Memory B cell (primary cell): ENCODE results near the gene CASZ1.

Experiments
- ATAC-seq: fragments of 150-1000 bp; cut with Tn5 transposase; 2 replicates; pipeline ENCODE4 v1.10.0; 2021; ENCODE audit warnings: low read depth, mild to moderate bottlenecking, moderate library complexity
- DNase-seq, 2 donors: peaks; one replicate each; pipeline ENCODE4 v3.0.0; 2022; ENCODE audit warnings: low spot score in 2 of 2
- H3K27ac Mint-ChIP-seq: one replicate; pipeline ENCODE4 v1.8.0; 2022; ENCODE audit warnings: mild to moderate bottlenecking, moderate library complexity, mixed read lengths
- H3K27me3 Mint-ChIP-seq: one replicate; pipeline ENCODE4 v1.8.0; 2022; ENCODE audit warnings: mixed read lengths
- H3K36me3 Mint-ChIP-seq: one replicate; pipeline ENCODE4 v1.8.0; 2022; ENCODE audit warnings: mild to moderate bottlenecking, mixed read lengths
- H3K4me1 Mint-ChIP-seq: one replicate; pipeline ENCODE4 v1.8.0; 2022; ENCODE audit warnings: mixed read lengths
- H3K4me3 Mint-ChIP-seq: one replicate; pipeline ENCODE4 v1.8.0; 2022; ENCODE audit warnings: mild to moderate bottlenecking, moderate library complexity, mixed read lengths
- H3K9me3 Mint-ChIP-seq: one replicate; pipeline ENCODE4 v1.8.0; 2022; ENCODE audit warnings: mixed read lengths

Gene CASZ1

DNA sequence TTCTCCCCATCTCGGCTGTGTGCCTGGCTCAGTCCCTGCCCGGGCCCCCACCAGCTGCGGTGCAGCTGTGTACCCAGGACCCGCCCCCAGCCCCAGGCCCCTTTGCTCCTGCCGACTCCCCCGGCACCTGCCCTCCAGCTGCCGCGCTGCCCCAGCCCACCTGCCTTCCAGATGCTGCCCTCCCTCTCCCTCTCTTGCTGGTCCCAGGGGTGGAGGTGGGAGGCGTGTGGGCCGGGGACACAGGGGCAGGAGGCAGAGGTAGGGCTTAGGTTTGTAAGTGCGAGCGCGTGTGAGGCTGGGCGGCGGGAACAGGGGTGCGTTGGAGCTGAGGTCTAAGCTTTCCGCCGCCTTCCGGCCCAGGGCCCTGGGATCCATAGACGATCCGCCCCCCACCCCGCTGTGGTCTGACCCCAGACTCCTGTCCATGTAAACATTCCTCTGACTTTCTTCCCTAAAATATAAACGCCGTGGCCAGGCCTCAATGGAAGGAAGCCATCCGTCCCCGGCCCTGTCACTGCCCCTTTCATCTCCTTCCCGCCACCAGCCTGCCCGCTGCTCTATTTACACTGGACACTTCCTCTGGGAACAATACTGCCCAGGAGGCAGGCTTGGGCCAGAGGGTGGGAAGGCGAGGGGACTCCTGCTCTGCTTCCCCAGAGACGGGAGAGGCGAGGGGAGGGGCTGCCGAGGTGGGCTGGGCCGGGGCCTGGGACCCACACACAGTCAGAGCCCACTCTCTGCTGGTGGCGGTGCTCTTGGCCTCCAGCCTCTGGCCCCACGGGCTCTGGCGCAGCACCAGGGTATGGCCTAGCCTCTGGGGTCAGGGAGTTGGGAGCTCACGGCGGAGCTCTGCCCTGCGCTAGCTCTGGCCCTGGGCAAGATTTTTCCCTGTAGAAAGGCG lies 128.3 kb downstream of the CASZ1 start:
- no peaks in the 10 kb centered on the region for H3K9me3 Mint-ChIP-seq
- H3K4me3 Mint-ChIP-seq: no peak overlapping the region
- no peak overlapping the region for H3K27ac Mint-ChIP-seq
- no peak for DNase-seq
- no peaks in the 10 kb centered on the region for H3K27me3 Mint-ChIP-seq
- ATAC-seq: no peak
- H3K4me1 Mint-ChIP-seq: peaks cover 6% of the 10 kb centered on the region
- H3K36me3 Mint-ChIP-seq: peaks cover 5% of the 10 kb centered on the region

DNA sequence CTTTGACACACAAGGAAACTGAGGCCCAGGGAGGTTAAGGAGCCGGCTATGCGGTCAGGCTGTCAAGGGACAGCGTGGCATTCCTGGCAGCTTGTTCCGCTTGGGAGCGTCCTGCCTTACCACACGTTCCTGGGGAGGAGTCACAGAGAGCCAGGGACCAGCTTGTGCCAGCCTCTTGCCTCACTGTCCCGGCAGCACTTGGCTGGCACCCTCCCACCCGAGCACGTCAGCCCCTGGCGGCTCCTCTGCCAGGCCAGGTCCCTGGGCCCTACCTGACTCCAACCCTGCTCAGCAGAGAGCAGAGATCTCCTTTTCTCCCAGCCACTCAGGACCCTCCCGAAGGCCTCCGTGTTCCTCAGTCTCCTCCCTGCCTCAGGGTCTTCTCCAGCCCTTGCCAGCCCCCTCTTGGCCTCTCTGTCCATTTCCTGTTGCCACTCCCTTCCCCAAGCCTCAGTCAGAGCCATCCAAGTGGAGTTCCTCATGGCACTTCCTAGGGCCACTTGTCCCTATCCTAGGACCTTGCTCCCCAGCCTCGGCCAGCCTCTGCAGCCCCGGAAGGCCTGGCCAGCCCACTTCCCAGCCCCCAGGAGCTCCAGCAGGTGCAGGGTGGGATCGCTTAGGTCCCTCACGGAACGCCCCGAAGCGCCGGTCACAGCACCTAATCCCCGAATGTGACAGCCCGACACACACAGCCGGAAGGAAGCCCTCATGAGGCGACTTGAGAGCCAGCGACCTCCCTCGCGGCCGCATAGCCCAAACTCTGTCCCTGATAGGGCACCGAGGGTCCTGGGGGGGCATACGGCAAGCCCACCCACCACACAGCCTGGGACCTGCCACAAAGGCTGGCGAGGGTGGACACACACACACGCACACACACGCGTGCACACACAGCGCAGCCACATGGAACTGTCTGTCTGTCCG lies 130.3 kb downstream of the CASZ1 start:
- H3K27ac Mint-ChIP-seq: no peak overlapping the region
- H3K9me3 Mint-ChIP-seq: no peaks in the 10 kb centered on the region
- no peak overlapping the region for H3K4me3 Mint-ChIP-seq
- H3K36me3 Mint-ChIP-seq: peaks cover 5% of the 10 kb centered on the region
- ATAC-seq (no peak), DNase-seq (no peak)
- H3K27me3 Mint-ChIP-seq: no peaks in the 10 kb centered on the region
- H3K4me1 Mint-ChIP-seq: peaks cover 5% of the 10 kb centered on the region

DNA sequence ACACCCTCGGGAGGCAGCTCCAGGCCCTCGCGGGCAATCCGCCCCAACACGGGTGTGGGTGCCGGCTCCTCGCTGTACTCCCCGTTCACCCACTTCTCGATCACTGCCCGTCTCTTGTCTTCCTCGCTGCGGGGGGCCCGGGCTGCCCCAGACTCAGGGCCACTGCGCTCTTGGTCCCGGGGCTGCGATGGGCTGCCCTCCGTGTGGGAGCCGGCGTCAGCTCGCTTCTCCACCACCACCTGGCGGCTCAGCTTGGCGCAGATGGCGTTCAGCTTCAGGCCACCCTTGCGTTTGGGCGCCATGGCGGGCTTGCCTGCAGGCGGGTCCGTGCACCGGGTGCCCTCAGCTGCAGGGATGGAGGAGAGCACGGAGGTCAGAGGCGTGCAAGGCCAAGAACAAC lies 131.2 kb downstream of the CASZ1 start:
- Mint-ChIP-seq H3K27ac (no peak overlapping the region), H3K36me3 (peaks cover 5% of the 10 kb centered on the region), H3K4me1 (no peaks in the 10 kb centered on the region), H3K9me3 (no peaks in the 10 kb centered on the region), H3K4me3 (no peak overlapping the region), H3K27me3 (no peaks in the 10 kb centered on the region)
- no peak for ATAC-seq
- DNase-seq: no peak

DNA sequence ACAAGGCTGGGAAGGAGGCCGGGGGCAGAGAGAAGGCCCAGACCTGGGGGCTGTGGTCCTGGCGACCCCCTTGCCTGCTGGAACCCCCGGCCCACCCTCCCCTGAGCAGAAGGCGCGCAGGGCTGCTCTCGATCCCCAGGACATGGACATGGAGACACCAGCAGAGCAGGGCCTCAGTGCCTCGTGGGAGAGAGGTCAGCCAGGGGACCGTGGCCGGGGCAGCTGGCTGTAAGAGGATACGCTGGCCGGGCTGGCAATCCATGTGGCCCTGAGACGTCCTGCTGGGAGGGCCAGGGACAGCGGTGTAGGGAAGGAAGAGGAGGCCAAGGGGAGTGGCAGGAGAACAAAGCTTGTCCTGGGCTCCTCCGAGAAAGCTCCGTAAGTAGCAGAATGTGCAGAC lies 132.2 kb downstream of the CASZ1 start:
- Mint-ChIP-seq H3K27me3 (no peaks in the 10 kb centered on the region), H3K27ac (no peak overlapping the region), H3K36me3 (peaks cover 8% of the 10 kb centered on the region), H3K4me3 (no peak overlapping the region), H3K9me3 (no peaks in the 10 kb centered on the region), H3K4me1 (no peaks in the 10 kb centered on the region)
- ATAC-seq: no peak
- DNase-seq: no peak

DNA sequence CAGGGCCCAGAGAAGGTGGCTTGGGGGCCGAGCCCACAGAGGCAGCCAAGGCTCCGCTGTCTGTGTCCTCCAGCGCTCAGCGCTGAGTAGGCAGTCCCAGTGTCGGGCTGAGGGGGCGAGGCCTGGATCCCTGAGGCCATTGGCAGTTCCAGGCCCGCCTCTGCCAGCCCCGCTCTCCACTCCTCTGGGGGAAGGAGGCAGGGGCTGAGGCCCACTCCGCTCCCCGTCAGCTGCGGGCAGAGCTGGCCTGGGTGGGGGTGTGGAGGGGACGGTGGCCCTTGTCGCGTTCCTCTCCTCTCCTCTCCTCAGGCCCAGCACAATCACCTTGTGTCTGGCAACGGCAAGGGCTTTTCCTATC lies 132.8 kb downstream of the CASZ1 start:
- Mint-ChIP-seq H3K27ac (no peak overlapping the region), H3K4me1 (no peaks in the 10 kb centered on the region), H3K36me3 (peaks cover 9% of the 10 kb centered on the region), H3K4me3 (no peak overlapping the region), H3K27me3 (no peaks in the 10 kb centered on the region), H3K9me3 (no peaks in the 10 kb centered on the region)
- ATAC-seq (no peak), DNase-seq (no peak)

DNA sequence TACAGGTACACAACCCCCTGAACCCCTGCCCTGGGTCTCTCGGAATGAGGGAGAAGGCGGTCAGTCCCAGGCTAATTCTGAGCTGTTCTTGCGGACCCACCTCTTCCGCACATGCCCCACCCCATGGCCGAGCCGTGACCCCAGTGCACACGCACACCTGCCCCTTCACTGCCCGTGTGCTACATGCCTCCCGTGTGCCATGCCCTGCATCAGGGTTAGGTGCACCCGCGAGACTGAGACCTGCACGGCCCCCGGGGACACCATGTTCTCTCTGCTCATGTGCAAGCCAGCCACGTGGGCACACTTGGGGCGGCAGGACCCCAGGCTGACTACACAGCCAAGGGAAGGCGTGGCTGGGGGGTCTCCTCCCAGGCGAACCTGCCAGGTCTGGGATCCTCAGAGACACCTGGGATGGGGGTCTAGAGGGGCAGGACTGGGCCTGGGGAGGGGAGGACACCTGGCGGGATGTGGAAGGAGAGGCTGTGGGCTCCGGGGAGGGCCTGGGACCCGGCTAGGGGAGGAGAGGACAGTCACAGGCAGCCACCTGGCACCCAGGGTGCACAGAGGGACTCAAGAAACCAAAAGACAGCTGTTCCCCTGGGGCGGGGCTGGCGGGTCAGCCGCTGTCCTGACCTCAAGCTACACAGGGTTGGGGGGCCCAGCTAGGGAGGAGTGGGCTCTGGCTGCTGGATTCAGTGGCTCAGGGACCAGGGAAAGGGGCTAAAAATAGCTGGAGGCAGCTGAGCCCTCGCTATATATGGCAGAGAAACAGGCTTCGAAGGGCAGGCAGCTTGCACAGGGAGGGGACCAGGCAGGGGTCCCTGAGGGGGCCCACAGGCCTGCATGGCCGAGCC lies 133.4 kb downstream of the CASZ1 start:
- no peak overlapping the region for H3K27ac Mint-ChIP-seq
- H3K27me3 Mint-ChIP-seq: no peaks in the 10 kb centered on the region
- no peaks in the 10 kb centered on the region for H3K9me3 Mint-ChIP-seq
- no peak for ATAC-seq
- H3K4me1 Mint-ChIP-seq: no peaks in the 10 kb centered on the region
- peaks cover 9% of the 10 kb centered on the region for H3K36me3 Mint-ChIP-seq
- no peak overlapping the region for H3K4me3 Mint-ChIP-seq
- DNase-seq: no peak

DNA sequence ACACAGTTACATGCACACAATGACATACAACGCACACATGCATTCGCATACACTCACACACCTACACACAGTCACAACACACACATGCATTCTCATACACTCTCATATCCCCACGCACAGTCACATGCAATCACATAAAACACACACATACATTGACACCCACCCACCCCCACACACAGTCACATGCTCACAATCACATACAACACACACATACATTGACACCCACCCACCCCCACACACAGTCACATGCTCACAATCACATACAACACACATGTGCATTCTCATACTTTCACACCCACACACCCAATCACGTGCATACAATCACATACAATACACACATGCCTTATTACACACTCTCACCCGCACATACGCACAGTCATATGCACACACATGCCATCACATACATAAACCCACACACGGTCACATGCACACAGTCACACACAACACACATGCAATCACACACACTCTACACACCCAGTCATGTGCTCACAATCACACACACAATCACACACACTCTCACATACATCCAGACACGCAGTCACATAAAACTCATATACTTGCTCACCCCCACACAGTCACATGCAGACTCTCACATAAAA lies 134.3 kb downstream of the CASZ1 start:
- H3K4me3 Mint-ChIP-seq: no peak overlapping the region
- ATAC-seq (no peak), DNase-seq (no peak)
- H3K4me1 Mint-ChIP-seq: no peaks in the 10 kb centered on the region
- no peaks in the 10 kb centered on the region for H3K27me3 Mint-ChIP-seq
- H3K27ac Mint-ChIP-seq: no peak overlapping the region
- peaks cover 9% of the 10 kb centered on the region for H3K36me3 Mint-ChIP-seq
- no peaks in the 10 kb centered on the region for H3K9me3 Mint-ChIP-seq

DNA sequence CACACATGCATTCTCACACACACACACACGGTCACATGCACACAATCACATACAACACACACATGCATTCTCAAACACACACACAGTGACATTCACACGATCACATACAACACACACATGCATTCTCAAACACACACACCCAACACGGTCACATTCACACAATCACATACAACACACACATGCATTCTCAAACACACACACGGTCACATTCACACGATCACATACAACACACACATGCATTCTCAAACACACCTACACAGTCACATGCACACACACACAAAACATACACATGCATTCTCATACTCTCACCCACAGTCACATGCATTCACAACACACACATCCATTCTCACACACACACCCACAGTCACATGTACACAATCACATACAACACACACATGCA lies 135.0 kb downstream of the CASZ1 start:
- H3K4me1 Mint-ChIP-seq: no peaks in the 10 kb centered on the region
- no peak overlapping the region for H3K4me3 Mint-ChIP-seq
- no peaks in the 10 kb centered on the region for H3K27me3 Mint-ChIP-seq
- no peak overlapping the region for H3K27ac Mint-ChIP-seq
- no peak for ATAC-seq
- no peak for DNase-seq
- H3K36me3 Mint-ChIP-seq: peaks cover 9% of the 10 kb centered on the region
- H3K9me3 Mint-ChIP-seq: no peaks in the 10 kb centered on the region

DNA sequence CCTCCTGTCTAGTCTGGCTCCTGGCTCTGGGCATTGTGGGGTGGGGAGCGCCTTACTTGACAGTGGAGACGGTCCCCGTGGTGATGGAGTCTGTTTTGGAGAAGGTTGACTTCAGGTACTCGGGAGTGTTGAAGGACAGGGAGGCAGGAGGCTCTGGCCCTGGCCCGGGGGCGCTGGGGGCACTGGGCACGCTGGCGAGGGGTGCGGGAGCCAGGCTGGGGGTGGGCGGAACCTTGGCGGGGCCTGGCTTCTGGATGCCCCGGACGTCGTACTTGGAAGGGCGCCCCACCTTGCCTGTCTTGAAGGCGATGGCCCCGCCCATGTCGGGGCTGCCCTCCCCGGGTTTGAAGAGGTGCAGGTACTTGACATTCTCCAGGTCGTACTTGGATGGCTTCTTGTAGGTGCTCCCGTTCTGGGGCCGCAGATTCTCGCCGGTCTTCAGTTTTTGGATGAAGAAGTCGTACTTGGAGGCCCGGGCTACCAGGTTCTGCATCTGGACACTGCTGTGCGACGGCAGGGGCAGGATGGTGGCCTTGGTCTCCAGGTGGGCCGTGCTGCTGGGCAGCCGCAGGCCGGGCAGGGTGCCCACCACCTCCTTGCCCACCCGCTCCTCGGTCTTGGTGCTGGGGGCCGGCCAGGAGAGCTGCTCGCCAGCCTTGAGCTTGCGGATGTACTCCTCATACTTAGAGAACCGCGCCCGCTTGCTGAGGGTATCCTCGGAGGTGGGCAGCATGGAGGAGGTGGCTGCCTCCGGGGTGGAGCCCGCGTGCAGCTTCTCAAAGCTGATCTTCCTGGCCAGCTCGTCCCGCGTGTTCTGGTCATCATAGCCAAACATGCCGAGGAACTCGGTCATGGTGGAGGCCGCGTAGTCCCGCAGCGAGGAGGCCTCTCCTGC lies 136.6 kb downstream of the CASZ1 start:
- ATAC-seq: no peak
- no peaks in the 10 kb centered on the region for H3K9me3 Mint-ChIP-seq
- no peak overlapping the region for H3K4me3 Mint-ChIP-seq
- H3K4me1 Mint-ChIP-seq: no peaks in the 10 kb centered on the region
- peaks cover 7% of the 10 kb centered on the region for H3K36me3 Mint-ChIP-seq
- no peaks in the 10 kb centered on the region for H3K27me3 Mint-ChIP-seq
- H3K27ac Mint-ChIP-seq: no peak overlapping the region
- DNase-seq: no peak

DNA sequence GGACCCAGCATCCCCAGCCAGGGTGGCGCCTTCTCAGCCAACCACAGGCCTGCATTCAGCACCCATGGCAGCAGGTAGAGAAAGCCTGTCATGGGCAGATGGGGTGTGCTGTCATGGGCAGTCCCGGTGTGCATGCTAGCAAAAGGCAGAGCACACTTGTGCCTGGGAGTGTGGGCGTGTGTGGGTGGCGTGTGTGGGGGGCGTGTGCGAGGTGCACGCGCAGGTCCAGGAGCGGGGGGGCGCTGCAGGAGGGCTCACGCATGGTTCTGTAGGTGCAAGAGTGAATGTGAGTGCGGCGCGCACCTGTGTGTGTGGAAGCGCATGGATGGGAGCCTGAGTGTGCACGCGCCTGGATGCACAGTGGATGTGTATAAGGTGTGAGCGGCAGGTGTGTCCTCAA lies 137.2 kb downstream of the CASZ1 start:
- peaks cover 7% of the 10 kb centered on the region for H3K36me3 Mint-ChIP-seq
- no peaks in the 10 kb centered on the region for H3K9me3 Mint-ChIP-seq
- H3K4me3 Mint-ChIP-seq: no peak overlapping the region
- H3K27me3 Mint-ChIP-seq: no peaks in the 10 kb centered on the region
- no peak for ATAC-seq
- DNase-seq: no peak
- no peaks in the 10 kb centered on the region for H3K4me1 Mint-ChIP-seq
- H3K27ac Mint-ChIP-seq: no peak overlapping the region

DNA sequence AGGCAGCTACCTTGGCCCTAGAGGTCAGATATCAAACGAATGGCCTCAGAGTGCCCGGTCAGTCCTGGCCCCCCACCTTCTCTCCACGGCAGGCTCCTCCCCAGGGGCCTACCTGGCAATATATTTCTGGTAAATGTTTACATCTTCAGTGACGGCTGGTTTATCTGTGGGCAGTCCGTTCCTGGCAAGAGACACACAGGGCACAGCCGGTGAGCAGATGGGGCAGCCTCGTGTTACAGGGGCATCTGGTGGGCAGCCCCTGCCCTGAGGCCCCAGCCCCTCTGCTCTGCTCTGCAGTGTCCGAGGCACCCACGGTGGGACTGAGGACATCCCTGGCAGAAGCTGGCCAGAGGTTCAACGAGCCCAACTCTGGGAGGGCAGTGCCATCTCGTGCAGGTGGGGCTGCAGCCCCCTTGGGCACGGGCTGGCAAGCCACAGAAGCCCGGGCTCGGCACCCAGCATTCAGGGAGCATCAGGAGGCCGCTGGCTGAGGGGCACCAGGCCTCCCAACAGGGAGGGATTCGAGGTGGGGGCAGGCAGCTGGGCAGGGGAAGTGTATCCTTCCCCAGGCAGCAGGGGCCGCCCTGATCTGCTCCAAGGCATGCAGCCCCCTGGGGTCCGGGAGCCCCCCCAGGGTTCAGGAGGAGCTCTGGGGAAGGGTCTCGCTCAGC lies 137.9 kb downstream of the CASZ1 start:
- H3K36me3 Mint-ChIP-seq: peaks cover 8% of the 10 kb centered on the region
- no peaks in the 10 kb centered on the region for H3K9me3 Mint-ChIP-seq
- no peaks in the 10 kb centered on the region for H3K27me3 Mint-ChIP-seq
- DNase-seq (no peak), ATAC-seq (no peak)
- no peak overlapping the region for H3K4me3 Mint-ChIP-seq
- no peaks in the 10 kb centered on the region for H3K4me1 Mint-ChIP-seq
- no peak overlapping the region for H3K27ac Mint-ChIP-seq

DNA sequence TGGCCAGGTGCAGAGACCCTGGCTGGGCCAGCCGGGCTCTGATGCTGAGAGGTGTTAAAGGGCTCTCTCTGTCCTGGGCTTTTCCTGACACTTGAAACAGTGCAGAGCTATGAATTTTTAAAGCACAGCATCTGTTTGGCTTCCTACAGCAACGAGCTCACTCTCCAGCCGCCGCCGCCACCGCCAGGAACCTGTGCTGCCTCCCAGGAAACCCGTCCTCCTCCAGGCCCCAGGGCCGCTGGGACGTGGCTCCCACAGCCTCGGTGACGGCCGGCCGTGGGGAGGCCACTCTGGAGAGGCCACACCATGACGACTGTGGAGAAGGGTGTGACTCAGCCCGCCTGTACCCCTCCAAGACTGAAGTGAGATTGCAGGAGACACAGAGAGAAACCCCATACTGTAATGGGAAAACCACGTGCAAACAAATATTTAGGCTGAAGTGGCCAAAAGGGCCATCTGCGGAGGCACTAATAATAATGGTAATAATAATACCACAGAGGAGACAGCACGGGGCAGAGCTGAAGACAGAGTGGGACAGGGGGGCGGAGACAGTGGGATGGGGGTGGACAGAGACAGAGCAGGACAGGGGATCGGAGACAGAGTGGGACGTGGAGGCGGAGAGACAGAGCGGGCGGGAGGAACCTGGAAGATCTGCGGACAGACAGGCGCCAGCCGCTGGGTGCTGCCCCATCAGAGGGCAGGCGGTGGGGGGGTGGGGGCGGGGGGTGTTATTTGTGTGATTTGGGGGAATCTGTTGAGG lies 139.2 kb downstream of the CASZ1 start:
- no peaks in the 10 kb centered on the region for H3K9me3 Mint-ChIP-seq
- no peak overlapping the region for H3K27ac Mint-ChIP-seq
- no peak overlapping the region for H3K4me3 Mint-ChIP-seq
- DNase-seq: no peak
- no peaks in the 10 kb centered on the region for H3K4me1 Mint-ChIP-seq
- H3K27me3 Mint-ChIP-seq: no peaks in the 10 kb centered on the region
- no peak for ATAC-seq
- H3K36me3 Mint-ChIP-seq: peaks cover 9% of the 10 kb centered on the region
